Activated CD4-positive, alpha-beta T cell treated with anti-CD3 and anti-CD28 coated beads for 1 hour (primary cell): ENCODE data around the gene MINDY4.

Source experiments
- DNase-seq: peaks from one replicate; pipeline ENCODE4 v3.0.0-alpha.2; 2020

MINDY4 gene

GRCh38 chr7:30859940-30860496 lies 88.8 kb downstream of the MINDY4 start:
- DNase-seq: no peak

GRCh38 chr7:30861612-30862011 lies 90.4 kb downstream of the MINDY4 start:
- DNase-seq: no peak

GRCh38 chr7:30862995-30863705 lies 91.9 kb downstream of the MINDY4 start:
- no peak for DNase-seq

- no peak for DNase-seq
These were observed 92.5 kb downstream of the MINDY4 start for GRCh38 chr7:30863706-30864035.

GRCh38 chr7:30864101-30864500 lies 92.9 kb downstream of the MINDY4 start:
- no peak for DNase-seq

GRCh38 chr7:30865076-30865475 lies 93.9 kb downstream of the MINDY4 start:
- DNase-seq: no peak

GRCh38 chr7:30865821-30866220 lies 94.6 kb downstream of the MINDY4 start:
- DNase-seq: no peak

GRCh38 chr7:30866939-30867338 lies 95.7 kb downstream of the MINDY4 start:
- DNase-seq: no peak

GRCh38 chr7:30867483-30867882 lies 96.3 kb downstream of the MINDY4 start:
- DNase-seq: no peak

GRCh38 chr7:30869794-30870611 lies 98.8 kb downstream of the MINDY4 start:
- no peak for DNase-seq

GRCh38 chr7:30870821-30871518 lies 99.8 kb downstream of the MINDY4 start:
- DNase-seq: no peak

GRCh38 chr7:30871655-30872054 lies 100.4 kb downstream of the MINDY4 start:
- no peak for DNase-seq

GRCh38 chr7:30873207-30873606 lies 102.0 kb downstream of the MINDY4 start:
- no peak for DNase-seq

- no peak for DNase-seq
These were observed 102.4 kb downstream of the MINDY4 start for GRCh38 chr7:30873656-30874055.

- DNase-seq: no peak
These were observed 103.6 kb downstream of the MINDY4 start for GRCh38 chr7:30874656-30875302.

GRCh38 chr7:30877015-30877769 lies 106.0 kb downstream of the MINDY4 start:
- DNase-seq: no peak

- DNase-seq: no peak
These were observed 106.8 kb downstream of the MINDY4 start for GRCh38 chr7:30877993-30878392.

- no peak for DNase-seq
These were observed 108.2 kb downstream of the MINDY4 start for GRCh38 chr7:30879139-30880124.

- no peak for DNase-seq
These were observed 109.0 kb downstream of the MINDY4 start for GRCh38 chr7:30880125-30880720.

- no peak for DNase-seq
These were observed 109.7 kb downstream of the MINDY4 start for GRCh38 chr7:30880941-30881340.

GRCh38 chr7:30881448-30881847 lies 110.2 kb downstream of the MINDY4 start:
- DNase-seq: no peak
